HG03354 (cell line): ENCODE results near the gene FZR1.
A peak's percentile ranks its signal among the peaks of the same experiment; 100 is the strongest.
"Not testable (repeated sequence)": the region's sequence is repeated elsewhere in the genome, so short reads cannot be mapped to it uniquely, and the experiment has no call there.

Experiments used
- ATAC-seq: cut with Tn5 transposase; IDR thresholded peaks from one replicate; pipeline ENCODE4 v1.9.1; 2021; ENCODE audit warnings: mild to moderate bottlenecking; ENCODE audit not compliant: unreplicated experiment, poor library complexity, severe bottlenecking

FZR1 gene

GRCh38 chr19:3493651-3494050 lies 12.5 kb upstream of the FZR1 start:
- no peak for ATAC-seq

GRCh38 chr19:3494051-3494450 lies 12.1 kb upstream of the FZR1 start:
- no peak for ATAC-seq

GRCh38 chr19:3494559-3494958 lies 11.6 kb upstream of the FZR1 start:
- no peak for ATAC-seq

- ATAC-seq, result no peak
Observed at GRCh38 chr19:3496392-3497273, 9.5 kb upstream of the FZR1 start.

GRCh38 chr19:3497757-3498520 lies 8.2 kb upstream of the FZR1 start:
- no peak for ATAC-seq

- no peak for ATAC-seq
Observed at GRCh38 chr19:3499738-3500428, 6.2 kb upstream of the FZR1 start.

- peak; percentile 87 for ATAC-seq
Observed at GRCh38 chr19:3500429-3501101, 5.5 kb upstream of the FZR1 start, which contains the start of gene DOHH. DOHH (minus strand) TSS chr19:3500674; CDS start chr19:3496814, 3,860 bp downstream.

- ATAC-seq, result no peak
Observed at GRCh38 chr19:3501780-3502179, 4.3 kb upstream of the FZR1 start.

- ATAC-seq, result no peak
Observed at GRCh38 chr19:3503036-3503572, 3.0 kb upstream of the FZR1 start.

- no peak for ATAC-seq
Observed at GRCh38 chr19:3504735-3505134, 1.4 kb upstream of the FZR1 start.

- ATAC-seq, result peak; percentile 12
Observed at GRCh38 chr19:3506384-3507340, 551 bp downstream of the FZR1 start.

GRCh38 chr19:3507371-3508120 lies 1.4 kb downstream of the FZR1 start:
- no peak for ATAC-seq

GRCh38 chr19:3508121-3508661 lies 2.1 kb downstream of the FZR1 start:
- ATAC-seq, result not testable (repeated sequence)

GRCh38 chr19:3508771-3509535 lies 2.8 kb downstream of the FZR1 start:
- ATAC-seq, result no peak

- ATAC-seq, result no peak
Observed at GRCh38 chr19:3509566-3509989, 3.5 kb downstream of the FZR1 start.

GRCh38 chr19:3510727-3511126 lies 4.6 kb downstream of the FZR1 start:
- no peak for ATAC-seq
